Adrenal gland (tissue), 12 donors: ENCODE results near the gene PHKB. TPM values are rescaled to one million over a fixed set of nuclear protein-coding genes. Genes with fewer than 3 reads are reported as not detected.

Experiments
- DNase-seq, 7 donors: peaks; one replicate each; pipeline ENCODE4 v3.0.0-alpha.2; 2019 to 2020
- H3K27ac ChIP-seq, 5 donors: fragments of 200-600 bp; sonication (generic) in 4 of 5; 1 replicate in 3 of 5; 2 replicates in 2 of 5; pipeline versions ENCODE4 v1.5.1 to v1.8.0; 2016 to 2020; ENCODE audit warnings: mild to moderate bottlenecking in 1 of 5
- H3K27me3 ChIP-seq: fragments of 200-600 bp; 2 replicates; pipeline ENCODE4 v1.8.0; 2021
- H3K36me3 ChIP-seq, 2 donors: fragments of 200-600 bp; replicated peaks in 1 of 2; 1 replicate in 1 of 2; 2 replicates in 1 of 2; pipeline versions ENCODE4 v1.5.1 to v1.8.0; 2018 to 2022
- H3K4me1 ChIP-seq, 2 donors: fragments of 200-600 bp; replicated peaks in 1 of 2; 1 replicate in 1 of 2; 2 replicates in 1 of 2; pipeline versions ENCODE4 v1.5.1 to v1.8.0; 2018 to 2021
- H3K4me3 ChIP-seq, 4 donors: fragments of 200-600 bp; sonication (generic) in 3 of 4; one replicate each; pipeline ENCODE4 v1.5.1; 2016 to 2018
- H3K9me3 ChIP-seq, 3 donors: fragments of 200-600 bp; sonication (generic) in 1 of 3; replicated peaks in 1 of 3; 1 replicate in 2 of 3; 2 replicates in 1 of 3; pipeline versions ENCODE4 v1.5.1 to v1.8.0; 2016 to 2021
- POLR2A ChIP-seq, 2 donors: fragments of 450-650 bp; IDR thresholded peaks; one replicate each; pipeline ENCODE4 v1.6.1; 2017; ENCODE audit warnings: antibody characterized with exemption in 2 of 2, mild to moderate bottlenecking in 2 of 2, moderate library complexity in 1 of 2
- WGBS, 4 donors: extraction: QIAGEN DNeasy Blood & Tissue Kit in 2 of 4; methylation state at CpG; one replicate each; pipeline versions ENCODE4 v1.1.5 to v1.1.7; 2013 to 2017; 5-methylcytosine and 5-hydroxymethylcytosine counted together
- intact Hi-C, 2 donors: fragments of 100-400 bp; cut with DNase I; formaldehyde crosslinking; loops; one replicate each; pipeline versions ENCODE4 v1.14.1 to v1.15.0; 2022 to 2023
- polyA plus RNA-seq, 3 donors: library from polyadenylated mRNA; stranded (reverse); fragments of 200-250 nt in 2 of 3; fragments of 350-450 nt in 1 of 3; fragmentation: Illumina TruSeq in 1 of 3; extraction: RNeasy Lipid Tissue Mini Kit (QIAGEN cat#74804) in 1 of 3; gene quantifications; one replicate each; pipeline ENCODE4 v1.2.3, GENCODE V29; 2013 to 2014
- total RNA-seq, 9 donors: library from RNA; depleted of rRNA in 4 of 9; stranded (reverse); fragments of >200 nt in 4 of 9; fragments of 120-200 nt in 1 of 9; fragmentation: NEBNext Ultra II Directional in 1 of 9; extraction: Animal tissue kit (Norgen Biotek cat#: 25700) in 1 of 9; gene quantifications; one replicate each; pipeline versions ENCODE4 v1.1.0 to v1.2.4, GENCODE V29; 2013 to 2023
- TF ChIP-seq, protein P1 (sequence below), 6 experiments: fragments of 450-650 bp in 4 of 6; fragments of 200-600 bp in 2 of 6; sonication (generic) in 1 of 6; IDR thresholded peaks; 1 replicate in 5 of 6; 2 replicates in 1 of 6; pipeline versions ENCODE4 v1.5.1 to v1.8.0; 2016 to 2021; ENCODE audit warnings: antibody characterized with exemption in 6 of 6, mild to moderate bottlenecking in 2 of 6, moderate library complexity in 1 of 6
- donor health status: healthy with polysubstance abuse.
- donor health status: Bipolar disorder and iron deficiency.
- donor health status: DM: yes; HTN: yes; CAD: no.
- donor health status: DM: no; HTN: no; CAD: no.
- donor health status: DM: no; HTN: no; CAD: no.
- donor health status: DM: yes; HTN: yes; CAD: no.

The PHKB gene
- total and polyA plus RNA-seq, 12 donors: 27.6 to 167 (median 107) TPM

- Histone ChIP-seq H3K36me3 (peaks cover 0 to 10% of the 10 kb centered on the region in 2 donors), H3K27ac (peak overlapping the region in 2 of 5 donors; percentile 10 to 32), H3K4me1 (peaks cover 12 to 13% of the 10 kb centered on the region in 2 donors), H3K9me3 (no peaks in the 10 kb centered on the region), H3K4me3 (no peak overlapping the region), H3K27me3 (no peaks in the 10 kb centered on the region)
- no peak for TF ChIP-seq POLR2A (IDR thresholded peaks at IDR 0.05)
- 47 to 50% (median 48%) methylated on average over 3 of the region's 3 CpGs for WGBS, 4 donors
- DNase-seq: no peak
- intact Hi-C loops: no loop called here
These were observed 58.4 kb downstream of the PHKB start for GRCh38 chr16:47519546-47519945.

- Histone ChIP-seq H3K4me3 (no peak overlapping the region), H3K9me3 (no peaks in the 10 kb centered on the region), H3K27me3 (no peaks in the 10 kb centered on the region), H3K27ac (peak overlapping the region in 2 of 5 donors; percentile 10 to 32), H3K4me1 (peaks cover 12 to 13% of the 10 kb centered on the region in 2 donors), H3K36me3 (peaks cover 0 to 8% of the 10 kb centered on the region in 2 donors)
- TF ChIP-seq, protein P1, sequence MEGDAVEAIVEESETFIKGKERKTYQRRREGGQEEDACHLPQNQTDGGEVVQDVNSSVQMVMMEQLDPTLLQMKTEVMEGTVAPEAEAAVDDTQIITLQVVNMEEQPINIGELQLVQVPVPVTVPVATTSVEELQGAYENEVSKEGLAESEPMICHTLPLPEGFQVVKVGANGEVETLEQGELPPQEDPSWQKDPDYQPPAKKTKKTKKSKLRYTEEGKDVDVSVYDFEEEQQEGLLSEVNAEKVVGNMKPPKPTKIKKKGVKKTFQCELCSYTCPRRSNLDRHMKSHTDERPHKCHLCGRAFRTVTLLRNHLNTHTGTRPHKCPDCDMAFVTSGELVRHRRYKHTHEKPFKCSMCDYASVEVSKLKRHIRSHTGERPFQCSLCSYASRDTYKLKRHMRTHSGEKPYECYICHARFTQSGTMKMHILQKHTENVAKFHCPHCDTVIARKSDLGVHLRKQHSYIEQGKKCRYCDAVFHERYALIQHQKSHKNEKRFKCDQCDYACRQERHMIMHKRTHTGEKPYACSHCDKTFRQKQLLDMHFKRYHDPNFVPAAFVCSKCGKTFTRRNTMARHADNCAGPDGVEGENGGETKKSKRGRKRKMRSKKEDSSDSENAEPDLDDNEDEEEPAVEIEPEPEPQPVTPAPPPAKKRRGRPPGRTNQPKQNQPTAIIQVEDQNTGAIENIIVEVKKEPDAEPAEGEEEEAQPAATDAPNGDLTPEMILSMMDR (IDR thresholded peaks at IDR 0.05): no peak
- TF ChIP-seq POLR2A (IDR thresholded peaks at IDR 0.05): no peak
- peak in 5 of 7 donors; percentile 32 to 60 (median 48) for DNase-seq
- intact Hi-C loops: no loop called here
- 34 to 56% (median 38%) methylated on average over 2 of the region's 2 CpGs for WGBS, 4 donors
These were observed 59.0 kb downstream of the PHKB start for GRCh38 chr16:47519996-47520679.

DNA sequence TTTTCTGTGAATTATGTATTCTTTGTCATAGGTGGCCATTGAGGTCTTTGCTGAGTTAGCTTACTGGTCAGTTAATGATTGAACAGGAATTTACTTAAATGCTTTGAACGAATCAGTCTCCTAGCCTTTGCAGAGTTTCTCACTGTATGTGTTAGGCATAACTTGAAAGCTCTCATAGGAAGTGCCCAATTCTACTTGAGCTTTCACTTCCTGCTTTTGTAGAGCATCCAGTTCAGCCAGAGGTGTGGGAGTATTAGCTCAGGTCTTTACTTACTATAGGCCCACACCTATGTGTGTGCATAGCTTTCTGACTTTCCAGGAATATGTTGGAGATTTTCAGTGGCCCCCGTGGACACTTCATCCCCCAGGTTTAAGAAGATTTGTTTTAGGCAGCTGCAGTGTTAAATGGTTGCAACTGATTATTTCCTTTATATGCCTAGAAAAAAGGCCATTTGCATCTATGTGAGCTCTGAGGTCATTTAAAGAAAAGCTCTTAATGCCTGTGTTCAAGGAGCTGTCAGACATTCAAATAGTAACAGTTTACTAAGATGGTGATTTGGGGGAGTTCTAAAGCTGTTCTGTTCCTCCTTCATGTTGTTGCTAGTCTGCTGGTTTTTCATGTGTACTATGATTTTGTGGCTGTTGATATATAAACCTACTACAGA is 62.3 kb downstream of the PHKB start:
- no peak for TF ChIP-seq POLR2A (IDR thresholded peaks at IDR 0.05)
- TF ChIP-seq, protein P1 (IDR thresholded peaks at IDR 0.05): no peak
- Histone ChIP-seq H3K27me3 (no peaks in the 10 kb centered on the region), H3K36me3 (no peaks in the 10 kb centered on the region), H3K27ac (no peak overlapping the region), H3K9me3 (no peaks in the 10 kb centered on the region), H3K4me1 (peaks cover 12 to 13% of the 10 kb centered on the region in 2 donors), H3K4me3 (no peak overlapping the region)
- no peak for DNase-seq
- intact Hi-C loops: no loop called here
- WGBS, 4 donors: 82 to 92% (median 85%) methylated on average over 2 of the region's 2 CpGs

DNA sequence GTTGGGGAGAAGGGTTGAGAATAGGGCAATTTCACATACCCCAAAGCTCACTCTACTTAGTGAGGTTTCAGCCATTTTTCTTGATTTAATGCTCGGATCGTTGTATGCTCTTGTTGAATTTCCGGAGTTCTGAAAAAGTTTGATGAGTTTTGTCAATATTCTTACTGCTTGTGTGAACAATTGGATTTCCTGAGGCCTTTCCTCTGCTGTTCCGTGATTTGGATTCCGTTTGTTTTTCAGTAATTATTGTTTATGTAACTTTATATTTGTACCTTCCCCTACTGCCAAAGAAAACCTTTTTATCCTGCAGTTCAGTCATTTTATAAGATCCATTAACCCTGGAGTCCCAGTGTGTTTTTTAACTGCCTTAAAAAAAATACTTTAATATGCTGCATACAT is 62.9 kb downstream of the PHKB start:
- H3K4me3 ChIP-seq: no peak overlapping the region
- H3K4me1 ChIP-seq: peaks cover 12 to 13% of the 10 kb centered on the region in 2 donors
- WGBS, 4 donors: 62 to 86% (median 81%) methylated on average over 5 of the region's 5 CpGs
- no peaks in the 10 kb centered on the region for H3K9me3 ChIP-seq
- TF ChIP-seq, protein P1 (IDR thresholded peaks at IDR 0.05): no peak
- no peak for TF ChIP-seq POLR2A (IDR thresholded peaks at IDR 0.05)
- H3K27ac ChIP-seq: no peak overlapping the region
- H3K27me3 ChIP-seq: no peaks in the 10 kb centered on the region
- intact Hi-C loops: no loop called here
- no peak for DNase-seq
- no peaks in the 10 kb centered on the region for H3K36me3 ChIP-seq
